Retinal pigment epithelial cell (primary cell): ENCODE results near the gene SLC30A9.

Experiments used
- DNase-seq: peaks from one replicate; pipeline ENCODE4 v3.0.0-alpha.2; 2010; ENCODE audit warnings: low read depth
- H3K4me3 ChIP-seq: 2 replicates; pipeline ENCODE4 v1.5.1; 2011; ENCODE audit warnings: mild to moderate bottlenecking, low read length, control low read depth, moderate library complexity
- TF ChIP-seq, protein P1 (sequence below): conservative IDR thresholded peaks from 2 replicates; pipeline ENCODE4 v1.5.1; 2011; ENCODE audit warnings: low read depth, low read length, control low read depth, inconsistent platforms

SLC30A9 gene

DNA sequence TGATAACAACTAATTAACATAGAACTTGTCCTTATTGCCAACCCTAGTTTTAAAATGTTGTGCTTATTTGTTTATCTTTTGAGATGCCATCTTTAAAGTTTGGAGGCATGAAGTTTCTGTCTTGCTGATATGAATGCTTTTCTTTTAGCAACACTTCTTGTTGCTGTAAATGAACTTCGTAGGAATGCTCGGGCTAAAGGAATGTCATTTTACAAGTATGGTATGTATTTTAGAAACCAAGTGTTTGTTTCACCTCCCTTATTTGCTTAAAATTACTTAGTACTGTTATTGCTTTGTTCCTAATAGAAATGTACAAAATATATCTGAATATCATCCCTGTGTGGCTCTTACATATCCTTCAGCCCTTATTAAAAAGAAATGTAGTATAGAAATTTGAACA, 76.1 kb downstream of the SLC30A9 start:
- no peak overlapping the region for H3K4me3 ChIP-seq
- TF ChIP-seq, protein P1, sequence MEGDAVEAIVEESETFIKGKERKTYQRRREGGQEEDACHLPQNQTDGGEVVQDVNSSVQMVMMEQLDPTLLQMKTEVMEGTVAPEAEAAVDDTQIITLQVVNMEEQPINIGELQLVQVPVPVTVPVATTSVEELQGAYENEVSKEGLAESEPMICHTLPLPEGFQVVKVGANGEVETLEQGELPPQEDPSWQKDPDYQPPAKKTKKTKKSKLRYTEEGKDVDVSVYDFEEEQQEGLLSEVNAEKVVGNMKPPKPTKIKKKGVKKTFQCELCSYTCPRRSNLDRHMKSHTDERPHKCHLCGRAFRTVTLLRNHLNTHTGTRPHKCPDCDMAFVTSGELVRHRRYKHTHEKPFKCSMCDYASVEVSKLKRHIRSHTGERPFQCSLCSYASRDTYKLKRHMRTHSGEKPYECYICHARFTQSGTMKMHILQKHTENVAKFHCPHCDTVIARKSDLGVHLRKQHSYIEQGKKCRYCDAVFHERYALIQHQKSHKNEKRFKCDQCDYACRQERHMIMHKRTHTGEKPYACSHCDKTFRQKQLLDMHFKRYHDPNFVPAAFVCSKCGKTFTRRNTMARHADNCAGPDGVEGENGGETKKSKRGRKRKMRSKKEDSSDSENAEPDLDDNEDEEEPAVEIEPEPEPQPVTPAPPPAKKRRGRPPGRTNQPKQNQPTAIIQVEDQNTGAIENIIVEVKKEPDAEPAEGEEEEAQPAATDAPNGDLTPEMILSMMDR = no peak
- DNase-seq = no peak

DNA sequence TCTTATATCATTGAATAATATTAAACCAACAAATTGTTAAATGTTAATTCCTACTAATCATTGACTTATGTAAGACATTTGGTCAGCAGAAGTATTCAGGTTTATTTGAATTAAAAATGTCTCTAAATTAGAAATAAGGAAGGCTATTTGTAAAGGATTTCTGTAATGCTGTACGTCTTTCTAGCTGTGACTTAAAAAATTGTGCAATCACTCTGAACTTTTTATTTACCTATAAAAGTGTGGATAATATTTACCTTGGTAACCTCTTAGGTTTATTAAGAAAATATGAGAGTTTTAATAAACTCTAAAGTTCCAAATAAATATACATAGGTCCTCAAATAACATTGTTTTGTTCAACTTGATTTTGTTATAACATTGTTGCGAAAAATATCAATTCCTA, 76.9 kb downstream of the SLC30A9 start:
- no peak for DNase-seq

DNA sequence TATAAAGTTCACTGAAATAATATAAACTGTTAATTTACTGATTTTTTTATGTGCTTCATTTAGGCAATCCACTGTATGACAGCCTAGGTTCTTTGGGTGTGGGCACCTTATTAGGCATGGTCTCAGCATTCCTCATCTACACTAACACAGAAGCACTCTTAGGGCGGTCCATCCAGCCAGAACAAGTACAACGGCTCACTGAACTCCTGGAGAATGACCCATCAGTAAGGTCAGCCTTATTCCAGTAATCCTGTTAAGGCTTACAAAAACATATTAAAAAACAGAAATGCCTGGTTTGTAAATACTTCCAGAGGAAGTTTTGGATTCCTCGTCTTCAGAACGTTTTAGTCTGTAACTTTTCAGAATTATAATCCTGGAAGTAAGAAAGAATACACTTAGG, 80.1 kb downstream of the SLC30A9 start:
- no peak for DNase-seq
- TF ChIP-seq, protein P1 = no peak
- H3K4me3 ChIP-seq = no peak overlapping the region

More for the DNA sequence above, 76.9 kb downstream of the SLC30A9 start:
- TF ChIP-seq, protein P1 = no peak
- H3K4me3 ChIP-seq = no peak overlapping the region

DNA sequence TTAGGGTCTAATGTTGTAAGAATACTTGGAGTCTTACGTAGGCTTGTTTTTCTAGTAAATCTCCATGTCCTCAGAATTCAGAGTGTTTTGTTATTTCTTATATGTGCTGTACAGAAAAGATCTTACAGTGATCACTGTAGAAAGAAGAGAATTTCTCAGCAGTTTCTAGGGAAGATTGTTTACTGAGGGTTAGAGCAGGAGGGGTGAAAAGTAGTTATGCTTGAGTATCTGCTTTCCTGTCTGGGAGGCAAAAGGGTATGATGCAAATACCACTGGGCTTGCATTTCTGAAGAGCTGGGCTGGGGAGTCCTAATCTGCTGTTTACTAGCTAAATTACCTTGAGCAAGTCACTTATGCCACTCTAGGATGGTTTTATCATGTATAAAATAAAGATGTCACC, 84.0 kb downstream of the SLC30A9 start:
- TF ChIP-seq, protein P1 = no peak
- H3K4me3 ChIP-seq = no peak overlapping the region
- no peak for DNase-seq

DNA sequence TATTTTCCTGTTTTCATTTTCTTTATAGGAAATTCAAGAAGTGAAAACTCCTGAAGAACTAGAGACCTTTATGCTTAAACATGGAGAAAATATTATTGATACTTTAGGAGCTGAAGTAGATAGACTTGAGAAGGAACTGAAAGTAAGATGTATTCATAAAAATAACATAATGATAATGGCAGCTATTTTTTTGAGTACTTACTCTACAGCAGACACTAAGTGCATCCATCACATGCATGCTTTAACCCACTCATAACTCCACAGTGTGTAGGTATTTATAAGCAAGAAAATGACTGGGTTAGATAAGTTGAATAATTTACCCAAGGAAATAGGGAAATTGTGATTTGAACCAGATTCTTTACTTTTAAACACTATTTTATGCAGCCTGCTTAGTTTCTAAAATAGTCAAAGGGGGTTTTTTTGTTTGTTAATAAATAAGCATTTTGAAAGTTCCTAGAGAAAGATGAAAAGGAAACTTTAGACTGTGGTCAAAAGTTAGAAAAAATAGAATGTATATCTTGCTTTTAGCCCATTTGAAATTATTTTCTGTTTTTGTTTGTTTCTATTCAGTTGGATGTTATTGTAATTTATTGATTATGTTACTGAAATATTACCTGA, 88.0 kb downstream of the SLC30A9 start:
- DNase-seq = no peak
- TF ChIP-seq, protein P1 = no peak
- H3K4me3 ChIP-seq = no peak overlapping the region

DNA sequence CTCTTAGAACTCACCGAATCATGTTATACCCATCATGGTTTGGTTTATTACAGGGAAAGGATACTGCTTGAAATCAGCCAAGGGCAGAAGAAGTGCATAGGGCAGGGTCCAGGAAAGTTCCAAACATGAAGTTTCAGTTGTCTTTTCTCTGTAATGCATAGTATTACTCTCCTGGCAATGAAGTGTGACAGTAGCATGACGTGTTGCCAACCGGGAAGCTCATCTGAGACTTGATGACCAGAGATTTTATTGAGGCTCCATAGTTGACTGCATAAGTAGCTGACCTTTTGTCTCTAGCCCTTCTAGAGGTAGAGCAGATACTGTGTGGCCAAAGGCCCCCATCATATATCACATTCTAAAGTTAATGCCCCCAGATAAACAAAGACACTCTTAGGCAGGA, 90.0 kb downstream of the SLC30A9 start:
- H3K4me3 ChIP-seq = no peak overlapping the region
- no peak for DNase-seq
- TF ChIP-seq, protein P1 = no peak

DNA sequence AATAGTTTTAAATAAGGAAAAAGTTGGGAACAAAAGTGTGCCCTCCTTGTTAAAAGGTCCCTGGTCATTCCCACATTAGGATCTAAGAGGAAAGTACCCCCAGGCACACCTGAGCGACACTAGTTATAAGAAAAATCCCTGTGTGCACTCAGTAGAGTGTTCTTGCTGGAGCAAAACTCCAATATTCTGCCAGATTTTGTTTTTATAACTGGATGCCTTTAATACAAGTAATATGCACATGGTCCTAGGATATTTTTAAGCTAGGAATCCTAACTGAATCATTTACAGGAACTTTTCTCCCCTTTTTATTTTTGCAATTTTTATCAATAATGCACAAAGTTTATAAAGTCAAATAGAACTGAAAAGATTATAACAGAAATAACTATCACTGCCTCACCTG, 93.5 kb downstream of the SLC30A9 start:
- no peak overlapping the region for H3K4me3 ChIP-seq
- no peak for DNase-seq
- TF ChIP-seq, protein P1 = no peak
